H1 (cell line): ENCODE measurements around the gene ARID3B. TPM values are rescaled to one million over a fixed set of nuclear protein-coding genes. Genes with fewer than 3 reads are reported as not detected.

ENCODE experiments used
- CTCF ChIA-PET: fragments of 300-600 bp; sonication (Branson Sonifier 250); formaldehyde crosslinking; loops from one replicate; lab custom pipeline; 2021; ENCODE audit not compliant: partially characterized antibody; lab: Charles Lee
- POLR2A ChIA-PET: fragments of 300-600 bp; sonication (Branson Sonifier 250); formaldehyde crosslinking; loops from one replicate; lab custom pipeline; 2021; ENCODE audit warnings: inconsistent platforms; ENCODE audit not compliant: partially characterized antibody; lab: Charles Lee
- DNase-seq, 2 experiments: peaks; one replicate each; pipeline versions ENCODE4 v3.0.0 to v3.0.0-alpha.2; 2010 to 2022; ENCODE audit warnings: low spot score in 2 of 2, low read depth in 1 of 2, mixed read lengths in 1 of 2
- FAIRE-seq: peaks from 2 replicates; lab custom pipeline; 2011; peaks lifted over from hg19 to GRCh38; lab: Jason Lieb, UNC
- H2AFZ ChIP-seq: 2 replicates; pipeline ENCODE4 v1.8.1; 2012; ENCODE audit warnings: low read length, inconsistent platforms
- H2AK5ac ChIP-seq: 2 replicates; pipeline ENCODE4 v1.6.1; 2013; ENCODE audit warnings: low read depth, low read length
- H2BK120ac ChIP-seq: replicated peaks from 2 replicates; pipeline ENCODE3; 2013; ENCODE audit warnings: low read depth, low read length, inconsistent platforms
- H2BK12ac ChIP-seq: 2 replicates; pipeline ENCODE4 v1.6.1; 2013; ENCODE audit warnings: low read depth, low read length
- H2BK15ac ChIP-seq: 2 replicates; pipeline ENCODE4 v1.6.1; 2013; ENCODE audit warnings: low read length
- H2BK20ac ChIP-seq: 2 replicates; pipeline ENCODE4 v1.6.1; 2013; ENCODE audit warnings: low read length
- H2BK5ac ChIP-seq: 2 replicates; pipeline ENCODE4 v1.6.1; 2013; ENCODE audit warnings: low read depth, low read length
- H3K14ac ChIP-seq: 2 replicates; pipeline ENCODE4 v1.6.1; 2013; ENCODE audit warnings: inconsistent platforms; ENCODE audit not compliant: insufficient read length
- H3K18ac ChIP-seq: 2 replicates; pipeline ENCODE4 v1.6.1; 2013; ENCODE audit warnings: low read length; ENCODE audit errors: extremely low read depth
- H3K23ac ChIP-seq: 2 replicates; pipeline ENCODE4 v1.6.1; 2013; ENCODE audit warnings: inconsistent platforms; ENCODE audit not compliant: insufficient read length
- H3K23me2 ChIP-seq: 2 replicates; pipeline ENCODE4 v1.6.1; 2013; ENCODE audit warnings: low read depth, low read length
- H3K27ac ChIP-seq: 2 replicates; pipeline ENCODE4 v1.6.1; 2011; ENCODE audit warnings: low read depth, low read length, inconsistent platforms
- H3K27me3 ChIP-seq, 4 experiments: replicated peaks in 1 of 4; 1 replicate in 1 of 4; 2 replicates in 3 of 4; pipeline versions ENCODE4 v1.6.1 to v1.8.1; 2011 to 2013; ENCODE audit warnings: low read length in 3 of 4, mild to moderate bottlenecking in 3 of 4, inconsistent platforms in 2 of 4, mixed read lengths in 2 of 4, moderate library complexity in 1 of 4; ENCODE audit not compliant: control insufficient read depth in 3 of 4, insufficient read depth in 3 of 4; ENCODE audit errors: extremely low read depth in 1 of 4
- H3K36me3 ChIP-seq, 4 experiments: 2 replicates each; pipeline versions ENCODE4 v1.6.1 to v1.8.1; 2011 to 2013; ENCODE audit warnings: mild to moderate bottlenecking in 4 of 4, low read length in 3 of 4, moderate library complexity in 2 of 4, control low read depth in 1 of 4, inconsistent platforms in 1 of 4; ENCODE audit not compliant: insufficient read depth in 4 of 4, control insufficient read depth in 2 of 4
- H3K4ac ChIP-seq: replicated peaks from 2 replicates; pipeline ENCODE3; 2013; ENCODE audit warnings: low read length, low read depth, mixed read lengths, inconsistent platforms; ENCODE audit not compliant: insufficient read length
- H3K4me1 ChIP-seq, 4 experiments: replicated peaks in 1 of 4; 1 replicate in 1 of 4; 2 replicates in 3 of 4; pipeline versions ENCODE4 v1.6.1 to v1.8.1; 2011 to 2013; ENCODE audit warnings: low read length in 3 of 4, inconsistent platforms in 2 of 4, mixed read lengths in 1 of 4; ENCODE audit not compliant: insufficient read depth in 4 of 4, control insufficient read depth in 3 of 4
- H3K4me2 ChIP-seq, 2 experiments: 2 replicates each; pipeline versions ENCODE4 v1.6.1 to v1.8.1; 2011 to 2013; ENCODE audit warnings: low read depth in 2 of 2, low read length in 2 of 2, control low read depth in 1 of 2, inconsistent platforms in 1 of 2, mild to moderate bottlenecking in 1 of 2; ENCODE audit not compliant: insufficient read depth in 1 of 2
- H3K4me3 ChIP-seq, 4 experiments: fragments of 200-600, 300-600 bp in 1 of 4; sonication (generic), shearing (Covaris generic), sonication (Bioruptor Twin) in 1 of 4; 2 replicates each; pipeline versions ENCODE4 v1.5.1 to v1.8.1; 2011 to 2016; ENCODE audit warnings: low read length in 4 of 4, low read depth in 3 of 4, control low read depth in 2 of 4, inconsistent platforms in 2 of 4, mild to moderate bottlenecking in 2 of 4, mixed read lengths in 1 of 4, moderate library complexity in 1 of 4; ENCODE audit not compliant: insufficient read depth in 2 of 4; ENCODE audit errors: extremely low read depth in 1 of 4
- H3K56ac ChIP-seq: replicated peaks from 2 replicates; pipeline ENCODE3; 2013; ENCODE audit warnings: low read depth, mild to moderate bottlenecking, mixed read lengths, low read length, inconsistent platforms; ENCODE audit not compliant: insufficient read length
- H3K79me1 ChIP-seq: 2 replicates; pipeline ENCODE4 v1.6.1; 2013; ENCODE audit warnings: low read depth, low read length, control low read depth
- H3K79me2 ChIP-seq, 2 experiments: 2 replicates each; pipeline versions ENCODE4 v1.6.1 to v1.8.1; 2012 to 2013; ENCODE audit warnings: low read length in 2 of 2, mild to moderate bottlenecking in 2 of 2, inconsistent platforms in 1 of 2; ENCODE audit not compliant: insufficient read depth in 2 of 2, control insufficient read depth in 1 of 2
- H3K9ac ChIP-seq, 4 experiments: replicated peaks in 1 of 4; 1 replicate in 1 of 4; 2 replicates in 3 of 4; pipeline versions ENCODE4 v1.6.1 to v1.8.1; 2011 to 2013; ENCODE audit warnings: low read depth in 3 of 4, low read length in 3 of 4, control low read depth in 2 of 4, mild to moderate bottlenecking in 2 of 4, moderate library complexity in 2 of 4, inconsistent platforms in 1 of 4; ENCODE audit errors: extremely low read depth in 1 of 4
- H3K9me3 ChIP-seq, 2 experiments: 2 replicates each; pipeline versions ENCODE4 v1.6.1 to v1.8.1; 2012 to 2013; ENCODE audit warnings: mild to moderate bottlenecking in 2 of 2, moderate library complexity in 2 of 2, control low read depth in 1 of 2, inconsistent platforms in 1 of 2, low read depth in 1 of 2, low read length in 1 of 2, mixed read lengths in 1 of 2; ENCODE audit not compliant: insufficient read depth in 2 of 2
- H4K20me1 ChIP-seq, 2 experiments: replicated peaks in 1 of 2; 2 replicates each; pipeline versions ENCODE3 to v1.8.1; 2011 to 2013; ENCODE audit warnings: inconsistent platforms in 2 of 2, low read length in 2 of 2, mild to moderate bottlenecking in 1 of 2; ENCODE audit not compliant: insufficient read depth in 2 of 2, control insufficient read depth in 1 of 2
- H4K5ac ChIP-seq: 2 replicates; pipeline ENCODE4 v1.6.1; 2013; ENCODE audit warnings: low read length, low read depth, mixed read lengths, inconsistent platforms; ENCODE audit not compliant: insufficient read length
- H4K8ac ChIP-seq: 2 replicates; pipeline ENCODE4 v1.8.0; 2013; ENCODE audit warnings: mild to moderate bottlenecking, moderate library complexity, low read length, inconsistent platforms; ENCODE audit not compliant: insufficient read depth; ENCODE audit errors: extremely low read depth
- H4K91ac ChIP-seq: replicated peaks from 2 replicates; pipeline ENCODE3; 2013; ENCODE audit warnings: low read length, mixed read lengths, inconsistent platforms; ENCODE audit not compliant: insufficient read length
- ASH2L ChIP-seq: fragments of 200-600, 300-600 bp; sonication (generic); IDR thresholded peaks from one replicate; pipeline ENCODE4 v1.7.1; 2017; ENCODE audit warnings: low read length
- BCL11A ChIP-seq, 2 experiments: IDR thresholded peaks; one replicate each; pipeline ENCODE4 v1.6.1; 2011; ENCODE audit warnings: low read depth in 2 of 2, low read length in 2 of 2, mild to moderate bottlenecking in 2 of 2
- GTF2F1 ChIP-seq: IDR thresholded peaks from 2 replicates; pipeline ENCODE4 v1.6.1; 2012; ENCODE audit warnings: low read depth, low read length, improper control_type of control experiment, borderline replicate concordance
- HDAC6 ChIP-seq: IDR thresholded peaks from one replicate; pipeline ENCODE4 v1.7.1; 2012; ENCODE audit warnings: low read depth, mild to moderate bottlenecking, inconsistent platforms, low read length, moderate library complexity
- KDM5A ChIP-seq: fragments of 200-600 bp; IDR thresholded peaks from 2 replicates; pipeline ENCODE4 v1.7.1; 2012; ENCODE audit warnings: mild to moderate bottlenecking, low read length, inconsistent platforms, mixed read lengths
- SIX5 ChIP-seq: IDR thresholded peaks from 2 replicates; pipeline ENCODE4 v1.6.1; 2011; ENCODE audit warnings: mild to moderate bottlenecking, low read depth, low read length
- SP4 ChIP-seq: IDR thresholded peaks from 2 replicates; pipeline ENCODE4 v1.6.1; 2012; ENCODE audit warnings: low read length, inconsistent platforms
- SRF ChIP-seq: IDR thresholded peaks from 2 replicates; pipeline ENCODE4 v1.6.1; 2011; ENCODE audit warnings: mild to moderate bottlenecking, low read depth, low read length, moderate library complexity
- TBP ChIP-seq: IDR thresholded peaks from 2 replicates; pipeline ENCODE4 v1.6.1; 2011; ENCODE audit warnings: low read depth, low read length, improper control_type of control experiment
- WGBS, 2 experiments: shearing (Covaris generic) in 1 of 2; methylation state at CpG; one replicate each; pipeline versions ENCODE4 v1.1.6 to v1.1.7; 2013 to 2015; ENCODE audit warnings: low lambda C conversion rate in 2 of 2, mixed read lengths in 2 of 2, inconsistent platforms in 1 of 2, low coverage in 1 of 2, missing lambda C conversion rate in 1 of 2; ENCODE audit not compliant: insufficient replicate concordance in 2 of 2, insufficient coverage in 1 of 2, insufficient read length in 1 of 2; ENCODE audit errors: extremely low coverage in 1 of 2, missing lambda C conversion rate in 1 of 2; 5-methylcytosine and 5-hydroxymethylcytosine counted together
- polyA plus RNA-seq, 7 experiments: library from polyadenylated mRNA; depleted of rRNA in 3 of 7; stranded (reverse) in 5 of 7; unstranded in 2 of 7; fragments of >200 nt in 5 of 7; fragments of 200-250 nt in 2 of 7; gene quantifications; 1 replicate in 5 of 7; 2 replicates in 1 of 7; 4 replicates in 1 of 7; pipeline versions ENCODE4 v1.2.1 to v1.2.3, GENCODE V29; 2011 to 2013; ENCODE audit warnings: missing spikeins in 2 of 7, mixed read lengths in 2 of 7
- total RNA-seq: library from RNA; stranded (reverse); fragmentation: NEBNext Ultra II Directional; extraction: Animal tissue kit (Norgen Biotek cat#: 25700); gene quantifications from 2 replicates; pipeline ENCODE4 v1.2.1, GENCODE V29; 2021

Gene ARID3B
- total and polyA plus RNA-seq, 2 of the 8 experiments (the other 6 are each of a cell fraction or from before 2014, with no cell fraction given): 81.0 to 115 TPM

DNA sequence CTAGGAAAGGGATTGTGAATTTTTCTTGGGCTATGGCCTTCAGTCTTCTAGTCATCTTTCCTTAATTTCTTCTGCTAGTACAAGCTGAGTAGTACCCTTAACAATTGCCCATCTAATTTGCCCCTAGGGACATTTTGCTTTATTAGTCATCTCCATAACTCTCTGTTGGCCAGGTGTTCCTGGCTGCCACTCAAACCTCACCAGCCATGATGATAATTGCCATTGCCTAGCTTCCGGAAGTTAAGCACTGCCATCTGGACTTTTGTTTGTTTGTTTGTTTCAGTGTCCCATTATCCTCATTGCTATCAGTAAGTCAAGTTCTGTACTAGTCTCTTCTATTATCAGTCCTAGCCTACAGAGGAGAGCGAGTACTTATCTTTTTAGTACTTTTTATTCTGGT, 43.4 kb upstream of the ARID3B start:
- H4K5ac ChIP-seq: no peak overlapping the region
- H3K23me2 ChIP-seq: no peaks in the 10 kb centered on the region
- no peak for FAIRE-seq
- H3K36me3 ChIP-seq: no peaks in the 10 kb centered on the region
- H2BK15ac ChIP-seq: no peak overlapping the region
- TF ChIP-seq KDM5A: no peak
- TF ChIP-seq BCL11A (IDR thresholded peaks at IDR 0.05; ENCODE audit: low read depth in 2 of 2, low read length in 2 of 2): no peak
- no peak for TF ChIP-seq GTF2F1
- TF ChIP-seq SP4: no peak
- TF ChIP-seq SRF: no peak
- no peak for TF ChIP-seq TBP
- no peak for TF ChIP-seq ASH2L
- no peak for TF ChIP-seq SIX5
- no peak for TF ChIP-seq HDAC6
- TF ChIP-seq, all 59 proteins: peak for 0
- H3K4me2 ChIP-seq: no peak overlapping the region
- no peak overlapping the region for H2BK5ac ChIP-seq
- no peak overlapping the region for H3K14ac ChIP-seq
- 0 out of 2 replicates have a peak, but pooled peaks cover 2% of the 10 kb centered on the region for H3K79me1 ChIP-seq
- H3K4ac ChIP-seq: no peak overlapping the region
- no peak overlapping the region for H3K9ac ChIP-seq
- no peak overlapping the region for H2BK120ac ChIP-seq
- H3K23ac ChIP-seq: no peak overlapping the region
- no peak for DNase-seq
- H3K4me1 ChIP-seq: no peaks in the 10 kb centered on the region
- H4K91ac ChIP-seq: no peak overlapping the region
- no peak overlapping the region for H2BK20ac ChIP-seq
- POLR2A ChIA-PET: interaction anchor here (0.6 kb wide), 1 partner anchor 41 kb away, joined by 4 read pairs; no protein-coding TSS in a partner anchor
- WGBS, 2 experiments: 93% methylated on average over 2 of the region's 2 CpGs; no CpG with 5 or more reads in 1 of the 2 experiments
- H3K18ac ChIP-seq: no peak overlapping the region
- H3K27me3 ChIP-seq: no peaks in the 10 kb centered on the region
- H2AFZ ChIP-seq: no peak overlapping the region
- no peak overlapping the region for H4K8ac ChIP-seq
- CTCF ChIA-PET: interaction anchor here (1.3 kb wide), 1 partner anchor 8 kb away, joined by 5 read pairs; no protein-coding TSS in a partner anchor
- H3K27ac ChIP-seq: no peak overlapping the region
- H3K79me2 ChIP-seq: no peaks in the 10 kb centered on the region
- no peak overlapping the region for H2AK5ac ChIP-seq
- no peak overlapping the region for H3K4me3 ChIP-seq
- no peak overlapping the region for H2BK12ac ChIP-seq
- no peaks in the 10 kb centered on the region for H4K20me1 ChIP-seq
- no peaks in the 10 kb centered on the region for H3K9me3 ChIP-seq
- H3K56ac ChIP-seq: no peak overlapping the region
